B cell (primary cell): ENCODE results near the gene UBE2U. TPM values are rescaled to one million over a fixed set of nuclear protein-coding genes. Genes with fewer than 3 reads are reported as not detected.

Experiments
- ATAC-seq: fragments of 200-7000 bp; cut with Tn5 transposase; one replicate; pipeline ENCODE4 v1.10.0; 2021; ENCODE audit warnings: low read depth, mild to moderate bottlenecking, moderate number of reproducible peaks, moderate library complexity
- CTCF ChIA-PET: fragments of 350-600 bp; sonication (Branson Sonifier 250); formaldehyde crosslinking; loops from one replicate; lab custom pipeline; 2021; ENCODE audit warnings: antibody characterized with exemption, inconsistent platforms; lab: Charles Lee
- POLR2A ChIA-PET: fragments of 350-600 bp; sonication (Branson Sonifier 250); formaldehyde crosslinking; loops from one replicate; lab custom pipeline; 2021; ENCODE audit warnings: antibody characterized with exemption; lab: Charles Lee
- DNase-seq: peaks from one replicate; pipeline ENCODE4 v3.0.0; 2013
- H2AFZ ChIP-seq: 2 replicates; pipeline ENCODE4 v1.6.1; 2012; ENCODE audit warnings: mild to moderate bottlenecking, low read depth, low read length; ENCODE audit not compliant: insufficient read depth, poor library complexity, severe bottlenecking
- H3K27ac ChIP-seq, 2 donors: 1 replicate in 1 of 2; 2 replicates in 1 of 2; pipeline ENCODE4 v1.5.1; 2012 to 2013; ENCODE audit warnings: low read length in 2 of 2, mild to moderate bottlenecking in 2 of 2, moderate library complexity in 1 of 2
- H3K27me3 ChIP-seq, 4 experiments: fragments of 200-600 bp in 1 of 4; sonication (generic) in 1 of 4; replicated peaks in 1 of 4; 1 replicate in 2 of 4; 2 replicates in 2 of 4; pipeline versions ENCODE4 v1.6.1 to v1.7.0; 2013 to 2016; ENCODE audit warnings: low read length in 3 of 4, mild to moderate bottlenecking in 2 of 4, mixed read lengths in 1 of 4, moderate library complexity in 1 of 4; ENCODE audit not compliant: insufficient read depth in 4 of 4, control insufficient read depth in 3 of 4; ENCODE audit errors: control extremely low read depth in 1 of 4
- H3K36me3 ChIP-seq, 2 experiments: replicated peaks in 1 of 2; 1 replicate in 1 of 2; 2 replicates in 1 of 2; pipeline versions ENCODE4 v1.6.1 to v1.7.1; 2013; ENCODE audit warnings: low read length in 1 of 2; ENCODE audit not compliant: insufficient read depth in 2 of 2, control insufficient read depth in 1 of 2; ENCODE audit errors: control extremely low read depth in 1 of 2, extremely low read depth in 1 of 2
- H3K4me1 ChIP-seq, 2 donors: fragments of 200-600 bp in 1 of 2; sonication (generic) in 1 of 2; 1 replicate in 1 of 2; 2 replicates in 1 of 2; pipeline versions ENCODE4 v1.5.1 to v1.6.1; 2013 to 2017; ENCODE audit warnings: low read length in 2 of 2; ENCODE audit not compliant: control insufficient read depth in 2 of 2, insufficient read depth in 2 of 2
- H3K4me2 ChIP-seq: replicated peaks from 2 replicates; pipeline ENCODE3; 2012; ENCODE audit warnings: mild to moderate bottlenecking, low read depth, low read length; ENCODE audit not compliant: poor library complexity, severe bottlenecking
- H3K4me3 ChIP-seq, 5 experiments: fragments of 200-600 bp in 1 of 5; sonication (generic) in 1 of 5; 1 replicate in 3 of 5; 2 replicates in 2 of 5; pipeline versions ENCODE4 v1.5.1 to v1.7.0; 2011 to 2016; ENCODE audit warnings: low read length in 4 of 5, mild to moderate bottlenecking in 4 of 5, low read depth in 2 of 5, control low read depth in 1 of 5, moderate library complexity in 1 of 5; ENCODE audit not compliant: insufficient read depth in 1 of 5; ENCODE audit errors: control extremely low read depth in 1 of 5, extremely low read depth in 1 of 5
- H3K79me2 ChIP-seq: fragments of 200-600 bp; sonication (generic); one replicate; pipeline ENCODE4 v1.6.0; 2016; ENCODE audit warnings: low read length; ENCODE audit not compliant: control insufficient read depth, insufficient read depth
- H3K9ac ChIP-seq: fragments of 200-600 bp; sonication (generic); 2 replicates; pipeline ENCODE4 v1.6.1; 2017; ENCODE audit warnings: mild to moderate bottlenecking, low read length, moderate library complexity
- H3K9me3 ChIP-seq, 3 donors: one replicate each; pipeline versions ENCODE4 v1.6.1 to v1.7.1; 2013; ENCODE audit warnings: low read length in 2 of 3; ENCODE audit not compliant: control insufficient read depth in 2 of 3, insufficient read depth in 1 of 3; ENCODE audit errors: control extremely low read depth in 1 of 3
- H4K20me1 ChIP-seq: 2 replicates; pipeline ENCODE4 v1.6.0; 2012; ENCODE audit warnings: mild to moderate bottlenecking, low read length; ENCODE audit not compliant: insufficient read depth, control insufficient read depth, poor library complexity, severe bottlenecking
- H3K27ac Mint-ChIP-seq: one replicate; pipeline ENCODE4 v1.8.0; 2021; ENCODE audit warnings: mixed read lengths
- H3K27me3 Mint-ChIP-seq: one replicate; pipeline ENCODE4 v1.8.0; 2021; ENCODE audit warnings: mixed read lengths
- H3K4me1 Mint-ChIP-seq: one replicate; pipeline ENCODE4 v1.8.0; 2021; ENCODE audit warnings: mixed read lengths
- H3K4me3 Mint-ChIP-seq: one replicate; pipeline ENCODE4 v1.8.0; 2021; ENCODE audit warnings: mixed read lengths
- H3K9me3 Mint-ChIP-seq: one replicate; pipeline ENCODE4 v1.8.0; 2022; ENCODE audit warnings: mixed read lengths; ENCODE audit not compliant: insufficient read depth
- CTCF ChIP-seq: fragments of 200-600 bp; IDR thresholded peaks from one replicate; pipeline ENCODE4 v1.8.0; 2022; ENCODE audit warnings: antibody characterized with exemption, mild to moderate bottlenecking
- EZH2 ChIP-seq: IDR thresholded peaks from 2 replicates; pipeline ENCODE4 v1.6.1; 2012; ENCODE audit warnings: borderline replicate concordance, low read depth, mild to moderate bottlenecking, moderate library complexity, low read length; ENCODE audit not compliant: insufficient read depth, poor library complexity, severe bottlenecking
- WGBS: methylation state at CpG from one replicate; pipeline ENCODE4 v1.1.5; 2013; ENCODE audit warnings: missing lambda C conversion rate; ENCODE audit not compliant: insufficient coverage; 5-methylcytosine and 5-hydroxymethylcytosine counted together
- intact Hi-C: fragments of 100-400 bp; cut with micrococcal nuclease; formaldehyde crosslinking; loops from one replicate; pipeline ENCODE4 v1.10.0; 2022
- polyA plus RNA-seq: library from polyadenylated mRNA; depleted of rRNA; stranded (reverse); fragments of >200 nt; gene quantifications from 2 replicates; pipeline ENCODE4 v1.2.3, GENCODE V29; 2012
- total RNA-seq, 2 donors: library from RNA; stranded (reverse); fragments of 120-200 nt in 1 of 2; gene quantifications; 1 replicate in 1 of 2; 2 replicates in 1 of 2; pipeline versions ENCODE4 v1.2.3 to v1.2.4, GENCODE V29; 2013 to 2022

Gene UBE2U
- total and polyA plus RNA-seq, 2 donors (not counting 1 experiment from before 2014, with no cell fraction given), result not detected

GRCh38 chr1:64269558-64269884 is 66.1 kb downstream of the UBE2U start:
- H4K20me1 ChIP-seq, result no peaks in the 10 kb centered on the region
- no peaks in the 10 kb centered on the region for H3K9me3 ChIP-seq
- DNase-seq, result no peak
- peaks cover 33% of the 10 kb centered on the region for H3K27me3 Mint-ChIP-seq
- no peaks in the 10 kb centered on the region for H3K9me3 Mint-ChIP-seq
- H3K27me3 ChIP-seq, result peaks cover 0 to 3% (median 0%) of the 10 kb centered on the region in 4 experiments
- no peaks in the 10 kb centered on the region for H3K4me1 ChIP-seq
- intact Hi-C loops, result no loop called here
- H3K79me2 ChIP-seq, result no peaks in the 10 kb centered on the region
- no peak for TF ChIP-seq CTCF
- TF ChIP-seq EZH2, result no peak
- no CpG with 5 or more reads among the region's 1 CpG for WGBS
- H3K9ac ChIP-seq, result no peak overlapping the region
- H2AFZ ChIP-seq, result no peak overlapping the region
- H3K27ac Mint-ChIP-seq, result no peak overlapping the region
- no peaks in the 10 kb centered on the region for H3K4me1 Mint-ChIP-seq
- H3K4me3 ChIP-seq, result no peak overlapping the region
- no peak overlapping the region for H3K27ac ChIP-seq
- POLR2A ChIA-PET, result no interaction called here
- ATAC-seq, result no peak
- CTCF ChIA-PET, result interaction anchor here (0.9 to 2.5 kb wide), 4 partner anchors 68 to 1418 kb away, joined by 3 to 9 read pairs (median 6); no protein-coding TSS in a partner anchor
- no peaks in the 10 kb centered on the region for H3K36me3 ChIP-seq
- H3K4me2 ChIP-seq, result no peak overlapping the region
- H3K4me3 Mint-ChIP-seq, result no peak overlapping the region

GRCh38 chr1:64280001-64280400 is 76.6 kb downstream of the UBE2U start:
- H3K4me1 Mint-ChIP-seq, result no peaks in the 10 kb centered on the region
- H3K4me3 ChIP-seq, result no peak overlapping the region
- H2AFZ ChIP-seq, result no peak overlapping the region
- H3K79me2 ChIP-seq, result no peaks in the 10 kb centered on the region
- WGBS, result 94% methylated on average over 3 of the region's 4 CpGs
- no peak for DNase-seq
- peaks cover 3% of the 10 kb centered on the region for H3K27me3 Mint-ChIP-seq
- H3K27me3 ChIP-seq, result no peaks in the 10 kb centered on the region
- intact Hi-C loops, result no loop called here
- no peaks in the 10 kb centered on the region for H3K36me3 ChIP-seq
- H3K27ac Mint-ChIP-seq, result no peak overlapping the region
- no peak overlapping the region for H3K4me3 Mint-ChIP-seq
- ATAC-seq, result no peak
- ChIA-PET CTCF (no interaction called here), POLR2A (no interaction called here)
- no peaks in the 10 kb centered on the region for H3K9me3 Mint-ChIP-seq
- no peak overlapping the region for H3K9ac ChIP-seq
- TF ChIP-seq EZH2 (no peak), CTCF (no peak)
- no peaks in the 10 kb centered on the region for H3K4me1 ChIP-seq
- H3K9me3 ChIP-seq, result no peaks in the 10 kb centered on the region
- H3K27ac ChIP-seq, result no peak overlapping the region
- no peak overlapping the region for H3K4me2 ChIP-seq
- no peaks in the 10 kb centered on the region for H4K20me1 ChIP-seq
